ENCODE results near the gene DYNC2I2. TPM values are rescaled to one million over a fixed set of nuclear protein-coding genes. Genes with fewer than 3 reads are reported as not detected.
"Not testable (repeated sequence)": the region's sequence is repeated elsewhere in the genome, so short reads cannot be mapped to it uniquely, and the experiment has no call there.

DYNC2I2 gene
- total and polyA plus RNA-seq, 2 experiments from 2014 or later = 77.2 to 119 TPM

GRCh38 chr9:128694344-128694743 is 37.7 kb upstream of the DYNC2I2 start:
- Histone ChIP-seq H3K36me3 (peaks cover 43% of the 10 kb centered on the region), H3K4me3 (no peak overlapping the region), H3K9me3 (ENCODE audit: low read depth) (no peaks in the 10 kb centered on the region), H3K27ac (no peak overlapping the region), H3K27me3 (no peaks in the 10 kb centered on the region), H3K4me1 (ENCODE audit: low read depth) (peaks cover 6% of the 10 kb centered on the region)
- no peak for DNase-seq (ENCODE audit: low read depth in 1 of 2, low spot score in 1 of 2)
- no peak for TF ChIP-seq CTCF (IDR thresholded peaks at IDR 0.05; ENCODE audit: low read depth, low read length)

GRCh38 chr9:128693738-128694137 is 37.1 kb upstream of the DYNC2I2 start:
- not testable (repeated sequence) for H3K9me3 ChIP-seq (ENCODE audit: low read depth); H3K27ac ChIP-seq; H3K27me3 ChIP-seq; DNase-seq (ENCODE audit: low read depth in 1 of 2, low spot score in 1 of 2); H3K4me3 ChIP-seq; H3K4me1 ChIP-seq (ENCODE audit: low read depth)
- peaks cover 43% of the 10 kb centered on the region for H3K36me3 ChIP-seq

GRCh38 chr9:128690684-128691034 is 34.0 kb upstream of the DYNC2I2 start:
- peak overlapping the region; percentile 89 for H3K4me3 ChIP-seq
- no peaks in the 10 kb centered on the region for H3K27me3 ChIP-seq
- H3K36me3 ChIP-seq = peaks cover 32% of the 10 kb centered on the region
- H3K9me3 ChIP-seq (ENCODE audit: low read depth) = no peaks in the 10 kb centered on the region
- no peak for DNase-seq (ENCODE audit: low read depth in 1 of 2, low spot score in 1 of 2)
- H3K27ac ChIP-seq = no peak overlapping the region
- H3K4me1 ChIP-seq (ENCODE audit: low read depth) = peaks cover 14% of the 10 kb centered on the region
- TF ChIP-seq CTCF (IDR thresholded peaks at IDR 0.05; ENCODE audit: low read depth, low read length) = no peak

- Histone ChIP-seq H3K4me1 (ENCODE audit: low read depth) (peaks cover 15% of the 10 kb centered on the region), H3K27me3 (no peaks in the 10 kb centered on the region), H3K27ac (peak overlapping the region; percentile 45), H3K36me3 (peaks cover 29% of the 10 kb centered on the region), H3K9me3 (ENCODE audit: low read depth) (no peaks in the 10 kb centered on the region), H3K4me3 (peak overlapping the region; percentile 89)
- DNase-seq (ENCODE audit: low read depth in 1 of 2, low spot score in 1 of 2) = peak; percentile 57 to 65
- no peak for TF ChIP-seq CTCF (IDR thresholded peaks at IDR 0.05; ENCODE audit: low read depth, low read length)
These were observed 33.4 kb upstream of the DYNC2I2 start for GRCh38 chr9:128689820-128690683.

GRCh38 chr9:128689293-128689774 is 32.7 kb upstream of the DYNC2I2 start:
- Histone ChIP-seq H3K27ac (peak overlapping the region; percentile 99), H3K9me3 (ENCODE audit: low read depth) (no peaks in the 10 kb centered on the region), H3K4me3 (peak overlapping the region; percentile 91), H3K4me1 (ENCODE audit: low read depth) (peaks cover 21% of the 10 kb centered on the region), H3K27me3 (no peaks in the 10 kb centered on the region), H3K36me3 (peaks cover 28% of the 10 kb centered on the region)
- no peak for TF ChIP-seq CTCF (IDR thresholded peaks at IDR 0.05; ENCODE audit: low read depth, low read length)
- DNase-seq (ENCODE audit: low read depth in 1 of 2, low spot score in 1 of 2) = no peak
